DOHH2 (cell line): Measurements from ENCODE around the gene FUOM.

ENCODE experiments used
- H3F3A ChIP-seq: fragments of 200-600 bp; sonication (generic), shearing (Covaris generic); 2 replicates; pipeline ENCODE4 v1.6.0; 2016; ENCODE audit warnings: antibody characterized with exemption, mild to moderate bottlenecking; ENCODE audit not compliant: control insufficient read depth, insufficient read depth
- H3K27ac ChIP-seq: fragments of 200-600 bp; sonication (generic); 2 replicates; pipeline ENCODE4 v1.5.1; 2014; ENCODE audit warnings: low read depth, mild to moderate bottlenecking, low read length, moderate library complexity
- H3K27me3 ChIP-seq: fragments of 200-600 bp; sonication (generic); 2 replicates; pipeline ENCODE4 v1.6.1; 2014; ENCODE audit warnings: mild to moderate bottlenecking, low read length, mixed read lengths; ENCODE audit not compliant: control insufficient read depth
- H3K36me3 ChIP-seq: fragments of 200-600 bp; sonication (generic); 2 replicates; pipeline ENCODE4 v1.6.1; 2014; ENCODE audit warnings: mild to moderate bottlenecking, low read length, moderate library complexity, mixed read lengths; ENCODE audit not compliant: control insufficient read depth
- H3K4me1 ChIP-seq: fragments of 200-600 bp; sonication (generic); 2 replicates; pipeline ENCODE4 v1.6.1; 2014; ENCODE audit warnings: mild to moderate bottlenecking, low read length, mixed read lengths; ENCODE audit not compliant: control insufficient read depth
- H3K4me2 ChIP-seq: fragments of 200-600 bp; sonication (generic); 2 replicates; pipeline ENCODE4 v1.6.0; 2014; ENCODE audit warnings: mild to moderate bottlenecking, low read length, moderate library complexity
- H3K4me3 ChIP-seq: fragments of 200-600 bp; sonication (generic); 2 replicates; pipeline ENCODE4 v1.5.1; 2014; ENCODE audit warnings: mild to moderate bottlenecking, low read length, mixed read lengths
- H3K79me2 ChIP-seq: fragments of 200-600 bp; sonication (generic); 2 replicates; pipeline ENCODE4 v1.6.1; 2014; ENCODE audit warnings: mild to moderate bottlenecking, low read length, mixed read lengths; ENCODE audit not compliant: control insufficient read depth
- H3K9me2 ChIP-seq: fragments of 200-600 bp; sonication (generic); replicated peaks from 2 replicates; pipeline ENCODE4 v1.6.1; 2014; ENCODE audit warnings: mild to moderate bottlenecking, low read length, mixed read lengths; ENCODE audit not compliant: control insufficient read depth
- H3K9me3 ChIP-seq: fragments of 200-600 bp; sonication (generic); 2 replicates; pipeline ENCODE4 v1.6.1; 2014; ENCODE audit warnings: antibody characterized with exemption, low read length, mixed read lengths; ENCODE audit not compliant: control insufficient read depth, insufficient read depth
- H4K20me1 ChIP-seq: fragments of 200-600 bp; sonication (generic); 2 replicates; pipeline ENCODE4 v1.6.0; 2014; ENCODE audit warnings: low read depth, mild to moderate bottlenecking, antibody characterized with exemption, low read length, moderate library complexity; ENCODE audit not compliant: control insufficient read depth, insufficient read depth
- EZH2phosphoT487 ChIP-seq: fragments of 200-600 bp; sonication (generic); IDR thresholded peaks from 2 replicates; pipeline ENCODE4 v1.6.1; 2017; ENCODE audit warnings: borderline replicate concordance, mild to moderate bottlenecking, antibody characterized with exemption, low read length, moderate library complexity, mixed read lengths
- TF ChIP-seq, protein P1 (sequence below): fragments of 200-600 bp; sonication (generic); IDR thresholded peaks from one replicate; pipeline ENCODE4 v1.5.1; 2014; ENCODE audit warnings: antibody characterized with exemption, mild to moderate bottlenecking, low read depth, low read length; ENCODE audit not compliant: poor library complexity, severe bottlenecking

Gene FUOM

DNA sequence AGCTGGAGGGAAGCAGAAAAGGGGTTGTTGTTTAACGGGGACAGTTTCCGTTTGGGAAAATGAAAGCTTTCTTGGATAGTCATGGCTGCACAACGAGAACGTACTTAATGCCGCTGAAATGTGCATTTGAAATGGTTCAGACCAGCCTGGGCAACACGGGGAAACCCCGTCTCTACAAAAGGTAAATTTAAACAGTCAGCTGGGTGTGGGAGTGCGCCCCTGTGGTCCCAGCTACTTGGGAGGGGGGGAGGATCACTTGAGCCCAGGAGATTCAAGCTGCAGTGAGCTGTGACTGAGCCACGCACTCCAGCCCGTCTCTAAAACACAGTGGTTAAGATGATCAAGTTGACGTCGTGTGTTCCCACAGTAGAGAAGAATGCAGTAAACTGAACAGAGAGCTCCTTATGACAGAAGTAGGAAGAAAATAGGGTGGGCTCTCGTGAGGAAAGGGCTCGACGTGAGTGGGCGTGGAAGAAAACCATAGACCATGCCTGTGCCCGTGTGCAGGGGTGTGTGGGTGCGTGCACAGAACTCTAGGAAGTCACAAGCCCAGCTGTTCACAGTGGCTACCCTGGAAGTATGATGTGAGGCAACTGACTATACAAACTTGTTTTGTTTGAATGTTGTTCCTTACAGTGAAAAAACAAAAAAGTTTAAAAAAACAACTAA is 4.1 kb upstream of the FUOM start:
- Histone ChIP-seq H4K20me1 (no peaks in the 10 kb centered on the region), H3K4me2 (no peak overlapping the region), H3K27me3 (no peaks in the 10 kb centered on the region), H3K9me2 (no peaks in the 10 kb centered on the region), H3K27ac (no peak overlapping the region), H3K36me3 (peaks cover 18% of the 10 kb centered on the region; the same call in 1 of the 2 replicates), H3F3A (no peaks in the 10 kb centered on the region), H3K9me3 (no peaks in the 10 kb centered on the region), H3K79me2 (no peaks in the 10 kb centered on the region), H3K4me3 (no peak overlapping the region), H3K4me1 (peaks cover 3% of the 10 kb centered on the region; the same call in 1 of the 2 replicates)
- TF ChIP-seq, protein P1, sequence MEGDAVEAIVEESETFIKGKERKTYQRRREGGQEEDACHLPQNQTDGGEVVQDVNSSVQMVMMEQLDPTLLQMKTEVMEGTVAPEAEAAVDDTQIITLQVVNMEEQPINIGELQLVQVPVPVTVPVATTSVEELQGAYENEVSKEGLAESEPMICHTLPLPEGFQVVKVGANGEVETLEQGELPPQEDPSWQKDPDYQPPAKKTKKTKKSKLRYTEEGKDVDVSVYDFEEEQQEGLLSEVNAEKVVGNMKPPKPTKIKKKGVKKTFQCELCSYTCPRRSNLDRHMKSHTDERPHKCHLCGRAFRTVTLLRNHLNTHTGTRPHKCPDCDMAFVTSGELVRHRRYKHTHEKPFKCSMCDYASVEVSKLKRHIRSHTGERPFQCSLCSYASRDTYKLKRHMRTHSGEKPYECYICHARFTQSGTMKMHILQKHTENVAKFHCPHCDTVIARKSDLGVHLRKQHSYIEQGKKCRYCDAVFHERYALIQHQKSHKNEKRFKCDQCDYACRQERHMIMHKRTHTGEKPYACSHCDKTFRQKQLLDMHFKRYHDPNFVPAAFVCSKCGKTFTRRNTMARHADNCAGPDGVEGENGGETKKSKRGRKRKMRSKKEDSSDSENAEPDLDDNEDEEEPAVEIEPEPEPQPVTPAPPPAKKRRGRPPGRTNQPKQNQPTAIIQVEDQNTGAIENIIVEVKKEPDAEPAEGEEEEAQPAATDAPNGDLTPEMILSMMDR = no peak
- no peak for TF ChIP-seq EZH2phosphoT487

DNA sequence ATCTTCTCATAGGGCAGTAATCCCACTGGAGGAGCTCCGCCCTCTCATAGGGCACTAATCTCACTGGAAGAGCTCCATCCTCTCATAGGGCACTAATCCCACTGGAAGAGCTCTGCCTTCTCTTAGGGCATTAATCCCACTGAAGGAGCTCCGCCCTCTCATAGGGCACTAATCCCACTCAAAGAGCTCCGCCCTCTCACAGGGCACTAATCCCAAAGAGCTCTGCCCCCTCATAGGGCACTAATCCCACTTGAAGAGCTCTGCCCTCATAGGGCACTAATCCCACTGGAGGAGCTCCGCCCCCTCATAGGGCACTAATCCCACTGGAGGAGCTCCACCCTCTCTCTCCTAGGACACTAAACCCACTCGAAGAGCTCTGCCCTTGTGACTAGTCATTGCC is 3.4 kb upstream of the FUOM start:
- Histone ChIP-seq H3F3A (no peaks in the 10 kb centered on the region), H3K9me3 (no peaks in the 10 kb centered on the region), H4K20me1 (no peaks in the 10 kb centered on the region), H3K9me2 (no peaks in the 10 kb centered on the region), H3K27ac (no peak overlapping the region), H3K4me2 (no peak overlapping the region), H3K36me3 (peaks cover 15% of the 10 kb centered on the region; the same call in 1 of the 2 replicates), H3K4me1 (peaks cover 8% of the 10 kb centered on the region; the same call in 1 of the 2 replicates), H3K27me3 (no peaks in the 10 kb centered on the region), H3K79me2 (no peaks in the 10 kb centered on the region), H3K4me3 (no peak overlapping the region)
- TF ChIP-seq, protein P1 = no peak
- no peak for TF ChIP-seq EZH2phosphoT487

DNA sequence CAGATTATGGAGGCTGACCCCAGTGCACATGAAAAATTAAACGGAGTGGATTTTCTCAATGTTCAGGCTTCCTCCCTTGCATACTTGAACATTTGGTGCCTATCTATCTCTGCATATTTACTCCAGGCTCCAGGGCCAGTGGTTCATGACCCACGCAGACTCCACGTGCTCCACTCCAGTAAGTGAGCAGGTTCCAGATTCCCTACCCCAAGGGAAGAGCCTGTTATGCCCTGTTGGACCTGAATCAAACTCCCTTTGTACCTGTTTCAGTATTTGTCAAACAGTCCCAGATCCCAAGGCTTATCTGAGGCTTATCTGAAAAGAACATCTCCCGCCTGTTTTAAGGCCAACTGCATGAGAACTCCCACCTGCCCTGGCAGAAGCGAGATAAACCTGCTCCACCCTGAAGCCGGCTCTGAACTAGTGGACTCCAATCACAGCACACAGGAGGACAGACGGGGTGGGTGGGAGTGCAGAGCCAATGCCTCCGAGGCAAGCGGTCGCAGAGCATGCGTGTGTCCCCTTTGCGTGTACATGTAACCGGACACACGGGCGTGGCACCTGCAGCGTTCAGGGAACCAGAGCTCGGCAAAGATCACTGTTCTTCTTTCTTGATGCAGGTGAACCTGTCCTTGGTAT is 2.3 kb upstream of the FUOM start:
- Histone ChIP-seq H3K9me3 (no peaks in the 10 kb centered on the region), H3K79me2 (no peaks in the 10 kb centered on the region), H3F3A (no peaks in the 10 kb centered on the region), H3K4me3 (no peak overlapping the region), H3K36me3 (peaks cover 4% of the 10 kb centered on the region; the same call in 1 of the 2 replicates), H3K27ac (no peak overlapping the region), H3K4me2 (no peak overlapping the region), H4K20me1 (no peaks in the 10 kb centered on the region), H3K27me3 (no peaks in the 10 kb centered on the region), H3K9me2 (no peaks in the 10 kb centered on the region), H3K4me1 (peaks cover 8% of the 10 kb centered on the region; the same call in 1 of the 2 replicates)
- TF ChIP-seq EZH2phosphoT487 = no peak
- TF ChIP-seq, protein P1 = no peak
